OCI-LY1 (cell line): ENCODE data around the gene ACVR1.

ENCODE experiments used
- H2AFZ ChIP-seq: fragments of 200-600 bp; sonication (generic), shearing (Covaris generic); 2 replicates; pipeline ENCODE4 v1.6.0; 2014; ENCODE audit warnings: antibody characterized with exemption, mild to moderate bottlenecking, low read length
- H3F3A ChIP-seq: fragments of 200-600 bp; sonication (generic), shearing (Covaris generic); 2 replicates; pipeline ENCODE4 v1.6.0; 2014; ENCODE audit warnings: mild to moderate bottlenecking, antibody characterized with exemption, low read length, moderate library complexity; ENCODE audit not compliant: insufficient read depth
- H3K27ac ChIP-seq: fragments of 200-600 bp; sonication (generic); 2 replicates; pipeline ENCODE4 v1.5.1; 2014; ENCODE audit warnings: low read length, mixed run types, mild to moderate bottlenecking, low read depth; ENCODE audit not compliant: poor library complexity, severe bottlenecking
- H3K27me3 ChIP-seq: fragments of 200-600 bp; sonication (generic); 2 replicates; pipeline ENCODE4 v1.6.0; 2014; ENCODE audit warnings: antibody characterized with exemption, mild to moderate bottlenecking, low read length, moderate library complexity; ENCODE audit not compliant: insufficient read depth
- H3K36me3 ChIP-seq: fragments of 200-600 bp; sonication (generic); 2 replicates; pipeline ENCODE4 v1.6.1; 2014; ENCODE audit warnings: mild to moderate bottlenecking, antibody characterized with exemption, low read length, moderate library complexity, mixed read lengths; ENCODE audit not compliant: insufficient read depth
- H3K4me1 ChIP-seq: fragments of 200-600 bp; sonication (generic); 2 replicates; pipeline ENCODE4 v1.5.1; 2014; ENCODE audit warnings: mild to moderate bottlenecking, low read length, moderate library complexity; ENCODE audit not compliant: insufficient read depth, severe bottlenecking
- H3K4me2 ChIP-seq: fragments of 200-600 bp; sonication (generic), shearing (Covaris generic); 2 replicates; pipeline ENCODE4 v1.6.1; 2014; ENCODE audit warnings: low read length
- H3K4me3 ChIP-seq: fragments of 200-600 bp; sonication (generic); 2 replicates; pipeline ENCODE4 v1.5.1; 2014; ENCODE audit warnings: low read length, low read depth, mild to moderate bottlenecking, mixed read lengths; ENCODE audit not compliant: poor library complexity, severe bottlenecking
- H3K79me2 ChIP-seq: fragments of 200-600 bp; shearing (Covaris generic); 2 replicates; pipeline ENCODE4 v1.6.1; 2016; ENCODE audit warnings: mixed run types, low read length, mixed read lengths; ENCODE audit not compliant: insufficient read depth
- H3K9ac ChIP-seq: fragments of 200-600 bp; sonication (generic), shearing (Covaris generic); 2 replicates; pipeline ENCODE4 v1.6.1; 2014; ENCODE audit warnings: mild to moderate bottlenecking, low read length, mixed read lengths
- H3K9me2 ChIP-seq: fragments of 200-600 bp; sonication (generic), shearing (Covaris generic); 2 replicates; pipeline ENCODE4 v1.6.1; 2014; ENCODE audit warnings: low read depth, mild to moderate bottlenecking, low read length, mixed read lengths
- H3K9me3 ChIP-seq: fragments of 200-600 bp; shearing (Covaris generic); 2 replicates; pipeline ENCODE4 v1.6.1; 2014; ENCODE audit warnings: low read length, mixed read lengths
- H4K20me1 ChIP-seq: fragments of 200-600 bp; sonication (generic), shearing (Covaris generic); 2 replicates; pipeline ENCODE4 v1.6.0; 2016; ENCODE audit warnings: mild to moderate bottlenecking, low read length; ENCODE audit not compliant: insufficient read depth
- EZH2 ChIP-seq: fragments of 200-600 bp; sonication (generic), shearing (Covaris generic); IDR thresholded peaks from 2 replicates; pipeline ENCODE4 v1.8.0; 2017; ENCODE audit warnings: borderline replicate concordance, mixed run types, mild to moderate bottlenecking, antibody characterized with exemption, low read length, moderate library complexity, mixed read lengths
- TF ChIP-seq, protein P1 (sequence below): fragments of 200-600 bp; sonication (generic), shearing (Covaris generic); IDR thresholded peaks from 2 replicates; pipeline ENCODE4 v1.5.1; 2017; ENCODE audit warnings: mild to moderate bottlenecking, antibody characterized with exemption, low read length, moderate library complexity, mixed read lengths

Gene ACVR1

DNA sequence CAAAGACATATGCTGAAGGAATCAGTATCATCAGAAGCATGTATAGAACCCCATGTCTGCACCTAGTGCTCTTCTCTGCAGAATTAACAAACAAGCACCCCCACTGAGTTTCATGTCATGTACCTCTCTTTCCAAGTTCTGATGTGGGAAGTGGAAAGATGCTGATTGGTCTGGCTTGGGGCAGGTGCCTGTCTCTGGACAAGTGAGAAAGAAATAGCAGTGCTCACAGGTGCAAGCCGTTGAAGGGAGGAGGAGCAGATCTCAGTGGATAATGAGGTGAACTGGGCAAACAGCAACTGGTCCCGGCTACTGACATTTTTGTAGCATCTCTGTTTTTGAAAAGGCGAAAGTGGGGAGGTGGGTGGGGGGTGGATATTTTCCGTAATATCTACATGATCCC is 17.5 kb upstream of the ACVR1 start:
- no peak overlapping the region for H2AFZ ChIP-seq
- no peaks in the 10 kb centered on the region for H3K79me2 ChIP-seq
- H3K27me3 ChIP-seq: no peaks in the 10 kb centered on the region
- H4K20me1 ChIP-seq: no peaks in the 10 kb centered on the region
- H3K9me2 ChIP-seq: no peaks in the 10 kb centered on the region
- no peak overlapping the region for H3K4me3 ChIP-seq
- no peaks in the 10 kb centered on the region for H3F3A ChIP-seq
- H3K4me2 ChIP-seq: no peak overlapping the region
- H3K9ac ChIP-seq: no peak overlapping the region
- H3K36me3 ChIP-seq: no peaks in the 10 kb centered on the region
- no peaks in the 10 kb centered on the region for H3K9me3 ChIP-seq
- no peak overlapping the region for H3K27ac ChIP-seq
- TF ChIP-seq, protein P1, sequence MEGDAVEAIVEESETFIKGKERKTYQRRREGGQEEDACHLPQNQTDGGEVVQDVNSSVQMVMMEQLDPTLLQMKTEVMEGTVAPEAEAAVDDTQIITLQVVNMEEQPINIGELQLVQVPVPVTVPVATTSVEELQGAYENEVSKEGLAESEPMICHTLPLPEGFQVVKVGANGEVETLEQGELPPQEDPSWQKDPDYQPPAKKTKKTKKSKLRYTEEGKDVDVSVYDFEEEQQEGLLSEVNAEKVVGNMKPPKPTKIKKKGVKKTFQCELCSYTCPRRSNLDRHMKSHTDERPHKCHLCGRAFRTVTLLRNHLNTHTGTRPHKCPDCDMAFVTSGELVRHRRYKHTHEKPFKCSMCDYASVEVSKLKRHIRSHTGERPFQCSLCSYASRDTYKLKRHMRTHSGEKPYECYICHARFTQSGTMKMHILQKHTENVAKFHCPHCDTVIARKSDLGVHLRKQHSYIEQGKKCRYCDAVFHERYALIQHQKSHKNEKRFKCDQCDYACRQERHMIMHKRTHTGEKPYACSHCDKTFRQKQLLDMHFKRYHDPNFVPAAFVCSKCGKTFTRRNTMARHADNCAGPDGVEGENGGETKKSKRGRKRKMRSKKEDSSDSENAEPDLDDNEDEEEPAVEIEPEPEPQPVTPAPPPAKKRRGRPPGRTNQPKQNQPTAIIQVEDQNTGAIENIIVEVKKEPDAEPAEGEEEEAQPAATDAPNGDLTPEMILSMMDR: no peak
- TF ChIP-seq EZH2: no peak
- no peaks in the 10 kb centered on the region for H3K4me1 ChIP-seq

DNA sequence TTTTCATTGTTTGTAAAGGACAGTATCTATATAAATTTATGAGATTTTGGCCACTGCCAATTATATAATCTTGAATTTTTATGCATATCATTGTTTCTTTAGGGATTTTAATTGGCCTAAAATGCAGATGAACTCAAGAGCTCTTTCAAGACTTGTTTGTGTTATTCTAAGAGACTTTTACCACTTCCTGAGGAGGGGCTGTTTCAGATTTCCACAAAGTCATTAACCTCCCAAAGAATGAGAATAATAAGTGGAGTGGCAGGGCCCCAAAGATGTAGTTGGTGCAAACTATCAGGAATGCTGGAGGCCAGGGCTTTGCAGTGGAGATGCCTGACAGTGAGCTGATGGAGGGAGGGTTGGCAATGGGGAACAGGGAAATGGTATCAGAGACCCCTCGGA is 15.5 kb upstream of the ACVR1 start:
- Histone ChIP-seq H3F3A (no peaks in the 10 kb centered on the region), H3K27me3 (no peaks in the 10 kb centered on the region)
- no peak for TF ChIP-seq EZH2
- TF ChIP-seq, protein P1: no peak

DNA sequence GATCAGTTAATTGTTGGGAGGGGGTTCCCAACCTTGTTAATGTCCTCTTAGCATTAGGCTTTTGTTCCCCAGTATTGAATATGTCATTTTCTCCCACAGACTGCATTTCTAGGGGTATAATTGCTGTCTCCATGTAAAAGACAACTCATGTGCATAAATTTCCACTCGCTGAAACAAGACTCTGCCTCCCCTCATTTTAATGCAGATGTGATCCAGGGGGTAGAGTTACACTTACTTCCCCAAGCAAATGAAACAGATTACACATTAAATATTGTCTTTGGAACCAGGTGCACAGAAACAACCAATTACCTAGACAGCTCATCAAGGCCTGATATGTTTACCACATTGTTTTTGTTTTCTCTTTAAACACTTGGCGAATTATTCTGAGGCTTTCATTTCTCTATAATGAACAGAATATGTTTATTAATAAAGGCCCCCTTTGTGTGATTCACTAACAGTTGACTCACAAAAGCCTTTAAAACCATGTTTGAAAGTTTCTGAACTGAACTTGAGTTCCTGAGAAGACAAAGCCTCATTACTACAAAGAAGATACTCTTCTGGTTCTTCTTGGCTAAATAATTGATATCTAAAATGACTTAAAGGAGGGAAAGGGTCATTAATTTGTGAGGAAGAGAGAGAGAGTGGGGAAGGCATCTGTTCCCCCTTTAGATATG is 15.0 kb upstream of the ACVR1 start:
- H3K9me3 ChIP-seq: no peaks in the 10 kb centered on the region
- H3K4me2 ChIP-seq: no peak overlapping the region
- no peak overlapping the region for H3K4me3 ChIP-seq
- TF ChIP-seq EZH2: no peak
- TF ChIP-seq, protein P1: no peak
- H3K27ac ChIP-seq: no peak overlapping the region
- H4K20me1 ChIP-seq: no peaks in the 10 kb centered on the region
- H3K36me3 ChIP-seq: no peaks in the 10 kb centered on the region
- H3K9me2 ChIP-seq: no peaks in the 10 kb centered on the region
- H3K4me1 ChIP-seq: no peaks in the 10 kb centered on the region
- H3K27me3 ChIP-seq: no peaks in the 10 kb centered on the region
- no peaks in the 10 kb centered on the region for H3K79me2 ChIP-seq
- no peaks in the 10 kb centered on the region for H3F3A ChIP-seq
- H2AFZ ChIP-seq: no peak overlapping the region
- H3K9ac ChIP-seq: no peak overlapping the region

More for the DNA sequence above, 15.5 kb upstream of the ACVR1 start:
- Histone ChIP-seq H3K4me2 (no peak overlapping the region), H3K9me2 (no peaks in the 10 kb centered on the region), H3K9ac (no peak overlapping the region), H3K36me3 (no peaks in the 10 kb centered on the region), H3K4me1 (no peaks in the 10 kb centered on the region), H3K27ac (no peak overlapping the region), H2AFZ (no peak overlapping the region), H3K79me2 (no peaks in the 10 kb centered on the region), H3K9me3 (no peaks in the 10 kb centered on the region), H4K20me1 (no peaks in the 10 kb centered on the region), H3K4me3 (no peak overlapping the region)
